Superior temporal gyrus (tissue), 1 donor: ENCODE measurements around the gene KRT35.

Experiments used
- DNase-seq: peaks from one replicate; pipeline ENCODE4 v3.0.0-alpha.2; 2016; ENCODE audit errors: extremely low spot score

KRT35 gene

DNA sequence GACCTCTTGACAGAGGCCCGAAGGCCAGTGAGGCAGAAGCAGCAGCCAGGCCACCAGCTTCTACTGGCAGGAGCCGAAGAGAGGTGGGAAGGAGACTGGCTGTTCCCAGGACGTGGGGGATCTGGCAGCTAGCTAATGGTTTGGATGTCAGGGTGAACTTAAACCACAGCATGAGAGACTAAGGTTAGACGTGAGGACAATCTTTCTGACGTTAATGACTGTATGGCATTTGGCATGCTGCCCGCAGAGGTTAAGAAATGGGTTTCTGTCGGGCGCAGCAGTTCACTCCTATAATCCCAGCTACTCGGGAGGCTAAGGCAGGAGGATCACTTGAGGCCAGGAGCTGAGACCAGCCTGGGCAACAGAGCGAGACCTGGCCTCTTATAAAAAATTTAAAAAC, 30.8 kb upstream of the KRT35 start:
- no peak for DNase-seq

- DNase-seq: no peak
Measured at GRCh38 chr17:41511116-41511515, 30.2 kb upstream of the KRT35 start.

DNA sequence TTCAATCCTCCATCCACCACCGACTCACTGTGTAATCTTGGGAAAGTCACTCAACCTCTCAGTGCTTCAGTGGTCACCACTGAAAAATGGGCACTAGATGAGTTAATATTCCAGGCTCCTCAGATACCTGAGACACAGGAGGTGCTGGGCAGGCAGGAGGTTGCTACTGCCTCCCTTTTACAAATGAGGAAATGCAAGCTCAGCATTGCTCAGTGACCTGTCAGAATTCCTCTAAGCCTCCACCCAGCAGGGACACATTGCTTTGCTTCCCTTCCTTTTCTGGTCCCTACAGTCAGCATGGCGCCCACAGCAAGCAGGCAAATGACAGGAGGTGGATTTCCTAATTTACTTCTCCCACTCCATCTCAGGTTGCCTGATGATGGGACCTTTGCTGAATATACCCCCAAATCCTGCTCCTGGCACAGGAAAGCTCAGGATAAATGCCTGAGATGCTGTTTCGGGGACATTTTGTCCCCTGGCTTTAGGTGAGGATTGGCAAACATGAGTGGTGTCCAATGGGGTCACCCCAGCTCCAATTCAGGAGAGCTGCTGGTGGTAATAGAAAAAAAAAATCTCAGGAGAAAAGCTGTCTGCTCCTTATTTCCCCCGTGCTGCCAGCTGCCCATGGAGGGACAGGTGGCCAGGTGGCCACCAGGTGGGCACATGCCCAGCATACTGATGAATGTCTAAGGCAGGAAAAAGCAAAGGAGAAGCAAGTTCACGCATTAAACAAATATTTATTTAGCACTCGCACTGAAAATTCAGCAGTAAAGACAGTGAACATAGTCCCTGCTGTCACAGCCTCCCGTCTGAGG, 29.5 kb upstream of the KRT35 start:
- no peak for DNase-seq

DNA sequence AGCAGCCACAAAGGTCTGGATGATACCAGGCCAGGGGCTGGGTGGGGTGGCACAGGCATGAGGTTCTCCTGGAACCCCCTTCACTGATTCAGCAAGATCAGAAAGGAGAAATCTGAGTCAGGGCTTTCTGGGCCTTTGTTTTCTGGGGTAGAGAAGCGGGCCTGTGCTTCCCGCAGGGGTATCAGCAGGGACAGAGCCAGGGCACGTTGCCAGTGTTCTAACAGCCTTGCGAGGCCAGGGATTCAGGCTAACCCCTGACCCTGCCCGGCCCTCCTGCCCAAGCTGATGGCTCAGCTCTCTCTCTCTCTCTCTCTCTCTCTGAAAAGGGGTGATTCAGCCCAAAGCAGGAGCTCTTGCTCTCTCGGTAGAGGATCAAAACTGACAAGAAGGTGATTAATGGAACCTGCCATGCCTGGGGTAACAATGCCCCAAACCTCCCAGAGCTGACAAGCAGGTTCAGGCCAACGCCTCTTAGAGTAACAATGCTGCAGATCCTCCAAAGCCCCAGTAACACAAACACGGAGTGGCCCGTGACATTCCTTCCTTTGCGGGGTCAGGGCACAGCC, 26.4 kb upstream of the KRT35 start:
- no peak for DNase-seq

DNA sequence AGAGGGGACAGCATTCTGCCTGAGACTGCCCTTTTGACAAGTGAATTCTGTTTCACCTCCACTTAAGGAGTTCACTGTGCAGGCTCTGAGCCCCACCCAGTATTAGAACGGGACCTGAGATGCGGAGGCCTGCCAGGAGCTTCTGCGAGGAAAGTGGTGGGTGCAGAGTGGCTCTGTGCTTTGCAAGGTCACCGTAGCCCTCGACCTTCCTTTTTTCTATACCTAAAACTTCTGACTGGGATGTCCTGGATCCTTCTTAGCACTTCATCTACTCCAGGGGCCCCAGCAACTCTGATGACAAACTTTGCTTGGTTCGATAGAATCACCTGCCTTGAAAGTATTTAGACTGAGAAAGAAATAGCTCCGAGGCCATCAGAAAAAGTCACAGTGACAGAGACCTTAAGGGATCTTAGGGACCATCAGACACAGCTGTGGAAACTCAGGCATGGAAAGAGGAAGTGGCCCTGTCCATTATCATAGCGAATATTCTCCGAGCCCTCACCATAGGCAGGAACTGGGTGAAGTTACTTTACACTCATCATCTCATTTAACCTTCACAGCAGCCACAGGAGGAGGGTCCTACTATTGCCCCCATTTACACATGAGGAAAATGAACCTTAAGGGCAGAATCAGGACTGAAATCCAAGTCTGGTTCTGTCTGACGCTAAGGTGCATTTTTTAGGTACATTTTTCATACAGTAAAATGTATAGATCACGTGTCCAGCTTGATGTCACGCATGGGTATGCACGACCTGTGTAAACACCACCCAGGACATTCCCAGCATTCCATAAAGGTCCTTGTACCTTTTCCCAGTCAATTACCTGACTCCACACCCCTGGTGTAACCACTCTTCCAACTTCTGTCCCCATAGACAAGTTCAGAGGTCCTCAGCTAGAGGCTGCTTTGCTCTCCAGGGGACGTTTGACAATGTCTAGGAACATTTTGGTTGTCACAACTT, 25.1 kb upstream of the KRT35 start:
- DNase-seq: no peak

DNA sequence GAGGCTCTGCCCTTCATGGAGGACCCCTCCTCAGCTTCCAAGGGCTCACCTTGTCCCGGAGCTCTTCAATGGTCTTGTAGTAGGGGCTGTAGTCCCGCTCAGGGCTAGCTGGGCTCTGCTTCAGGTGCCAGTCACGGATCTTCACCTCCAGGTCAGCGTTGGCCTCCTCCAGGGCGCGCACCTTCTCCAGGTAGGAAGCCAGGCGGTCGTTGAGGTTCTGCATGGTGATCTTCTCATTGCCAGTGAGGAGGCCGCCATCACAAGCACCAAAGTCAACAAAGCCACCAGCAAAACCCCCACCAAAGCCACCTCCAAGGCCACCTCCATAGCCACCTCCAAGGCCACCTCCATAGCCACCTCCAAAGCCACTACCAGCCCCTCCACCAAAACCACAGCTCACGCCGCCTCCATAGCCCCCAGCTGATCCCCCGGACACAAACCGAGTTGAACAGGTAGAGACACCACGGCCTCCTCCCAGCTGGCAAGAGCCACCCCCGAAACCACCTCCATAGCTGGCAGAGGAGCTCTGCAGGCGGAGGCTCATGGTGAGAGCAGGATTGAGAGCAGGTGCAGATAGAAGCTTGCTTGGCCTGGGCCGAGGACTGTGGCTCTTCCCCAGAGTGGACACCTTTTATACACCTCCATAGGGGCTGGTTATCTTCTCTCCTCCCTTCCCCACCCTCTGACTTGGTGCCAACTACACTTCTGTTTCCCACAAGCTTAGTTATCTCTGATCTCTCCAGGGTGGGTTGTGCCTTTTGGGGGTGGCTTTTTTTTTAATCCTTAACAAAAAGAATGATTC, 24.3 kb upstream of the KRT35 start, which contains the start of gene KRT13:
KRT13 (minus strand) TSS at position 606 of the 802 bp plus-strand sequence; CDS start at position 544, 62 bp downstream.
- DNase-seq: no peak

- DNase-seq: no peak
Measured at GRCh38 chr17:41504246-41504977, 23.5 kb upstream of the KRT35 start.

GRCh38 chr17:41503202-41503601, 22.3 kb upstream of the KRT35 start:
- no peak for DNase-seq

DNA sequence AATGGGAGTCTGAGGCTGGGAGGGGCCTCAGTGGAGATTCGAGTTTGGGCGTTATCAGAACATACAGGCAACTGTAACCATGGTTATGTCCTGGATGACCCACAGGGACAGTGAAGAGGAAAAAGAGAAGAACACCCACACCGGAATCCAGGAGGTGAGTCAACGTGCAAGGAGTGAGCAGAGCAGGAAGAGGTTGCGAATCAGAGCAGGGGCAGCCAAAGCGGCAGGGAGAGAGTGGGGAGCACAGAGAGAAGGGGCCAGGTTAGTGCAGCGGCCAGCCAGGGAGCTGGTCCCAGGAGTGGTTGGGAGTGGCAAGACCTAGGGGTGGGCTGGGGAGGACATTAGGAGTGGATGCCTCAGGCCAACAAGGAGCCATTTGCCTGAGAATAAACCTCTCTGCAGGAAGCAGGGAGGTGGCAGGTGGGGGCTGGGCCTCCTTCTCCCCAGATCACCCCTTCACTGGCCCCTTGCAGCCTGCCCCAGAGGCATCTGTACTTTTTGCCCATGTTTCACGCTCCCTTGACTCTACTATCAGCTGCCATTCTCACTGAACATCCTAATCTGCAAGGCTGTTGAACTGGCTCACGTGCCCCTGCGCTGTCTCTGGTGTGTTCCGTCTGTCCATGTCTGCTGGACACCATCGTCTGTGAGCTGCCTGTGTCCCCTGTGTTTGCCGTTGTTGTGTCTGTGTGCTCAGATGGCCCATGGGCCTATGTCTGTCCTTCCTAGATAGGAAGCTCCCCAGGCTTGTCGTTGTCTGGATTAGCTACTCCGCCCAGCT, 19.4 kb upstream of the KRT35 start:
- no peak for DNase-seq

- DNase-seq: no peak
Measured at GRCh38 chr17:41499714-41500113, 18.8 kb upstream of the KRT35 start.

DNA sequence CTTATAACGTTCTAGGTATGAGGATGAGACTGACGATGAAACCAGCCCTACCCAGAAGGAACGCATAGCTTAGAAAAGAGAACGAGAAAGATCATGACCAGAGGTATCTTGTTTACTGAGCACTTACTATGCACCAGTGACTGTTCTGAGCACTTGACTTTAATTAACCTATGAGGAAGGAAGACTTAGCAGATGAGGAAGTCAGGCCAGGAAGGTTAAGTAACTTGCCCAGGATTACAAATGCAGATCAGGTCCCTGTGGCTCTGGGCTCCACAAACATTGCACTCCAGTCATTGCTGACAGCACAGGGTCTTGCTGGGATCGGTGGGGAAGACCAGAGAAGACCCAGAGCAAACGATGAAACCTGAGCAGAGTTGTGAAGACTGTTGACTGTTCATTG, 17.3 kb upstream of the KRT35 start:
- no peak for DNase-seq

DNA sequence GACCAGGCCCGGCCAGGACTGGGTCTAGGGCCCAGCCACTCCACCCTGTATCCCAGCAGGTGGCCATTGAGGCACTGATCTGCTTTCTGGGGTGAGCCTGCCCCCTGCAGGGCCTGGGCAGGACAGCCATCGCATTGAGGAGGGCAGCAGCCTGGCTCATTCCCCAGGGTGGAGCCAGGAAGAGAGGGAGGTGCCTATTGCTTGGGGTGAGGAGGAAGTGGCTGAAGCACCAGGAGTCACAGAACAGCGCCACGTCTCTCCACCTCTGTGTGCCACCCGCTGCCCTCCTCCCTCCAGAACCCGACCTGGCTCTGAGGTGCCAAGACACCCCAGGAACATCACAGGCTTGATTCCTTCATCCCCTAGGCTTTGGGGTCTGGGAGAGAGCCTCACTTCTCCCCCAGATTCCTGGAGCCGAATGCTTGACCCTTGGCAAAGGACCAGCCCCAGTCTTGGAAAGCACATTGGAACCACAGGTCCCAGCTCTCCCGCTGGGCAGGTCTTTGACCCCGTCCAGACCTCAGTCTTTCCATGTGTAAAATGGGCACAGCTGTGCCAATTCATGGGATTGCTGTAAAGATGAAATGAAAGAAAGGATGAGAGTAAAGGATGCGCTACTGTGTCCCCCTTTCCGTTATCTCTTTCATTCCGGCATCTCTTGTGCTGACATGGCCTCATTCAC, 16.0 kb upstream of the KRT35 start:
- DNase-seq: no peak

DNA sequence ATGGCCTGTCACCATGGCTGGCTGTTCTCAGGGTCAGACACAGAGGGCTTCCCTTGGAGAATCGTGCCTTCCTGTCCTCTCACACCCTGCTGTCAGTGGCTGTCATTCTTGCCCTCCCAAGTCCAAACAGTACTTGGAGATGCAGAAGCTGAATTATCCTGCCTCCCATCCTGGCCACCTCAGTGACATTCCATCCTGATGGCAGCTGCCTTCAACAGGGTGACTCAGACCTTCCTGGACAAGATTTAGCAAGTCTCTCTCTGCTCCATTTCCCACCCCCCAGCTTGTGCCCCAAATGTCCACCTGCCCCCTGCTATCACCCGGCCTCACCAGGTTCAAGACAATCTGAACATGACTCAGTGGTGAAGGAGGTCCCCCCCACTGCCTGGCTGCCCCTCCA, 13.6 kb upstream of the KRT35 start:
- DNase-seq: no peak

DNA sequence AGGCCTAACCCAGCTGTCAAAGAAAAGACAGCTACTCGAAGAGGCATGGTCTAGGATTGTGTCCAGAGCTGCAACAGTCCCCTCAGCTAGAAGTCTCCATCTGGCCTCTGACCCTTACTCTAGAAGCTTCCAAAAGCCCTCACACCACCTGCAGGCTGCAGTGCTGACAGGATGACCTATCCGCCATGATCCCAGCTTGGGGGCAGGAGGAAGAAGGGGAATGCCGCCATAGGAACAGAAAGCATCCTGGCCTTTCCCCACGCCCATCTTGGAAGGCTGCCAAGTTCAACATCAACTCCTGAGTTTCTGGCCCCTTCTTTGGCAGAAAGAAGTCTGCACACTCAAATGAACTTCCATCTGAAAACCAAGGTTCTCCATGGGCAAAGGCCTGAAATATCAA, 11.8 kb upstream of the KRT35 start:
- DNase-seq: no peak

- no peak for DNase-seq
Measured at GRCh38 chr17:41492351-41492750, 11.4 kb upstream of the KRT35 start.

DNA sequence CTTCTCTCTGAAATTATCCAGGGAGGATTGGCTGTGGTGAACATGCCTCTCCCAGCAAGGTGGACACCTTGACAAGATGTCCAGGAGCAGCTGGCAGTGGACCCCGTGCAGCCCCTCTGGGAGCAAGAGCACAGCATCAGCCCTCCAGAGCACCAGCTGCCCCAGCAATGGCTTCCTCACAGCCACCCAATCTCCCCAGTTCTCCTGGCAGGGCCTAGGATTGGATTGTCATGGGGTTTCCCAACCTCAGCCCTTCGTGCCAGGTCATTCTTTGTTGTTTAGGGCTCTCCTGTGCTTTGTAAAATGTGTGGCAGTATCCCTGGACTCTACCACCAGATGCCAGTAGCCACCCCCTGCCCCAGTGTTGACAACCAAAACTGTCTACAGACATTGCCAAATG, 10.5 kb upstream of the KRT35 start:
- DNase-seq: no peak

DNA sequence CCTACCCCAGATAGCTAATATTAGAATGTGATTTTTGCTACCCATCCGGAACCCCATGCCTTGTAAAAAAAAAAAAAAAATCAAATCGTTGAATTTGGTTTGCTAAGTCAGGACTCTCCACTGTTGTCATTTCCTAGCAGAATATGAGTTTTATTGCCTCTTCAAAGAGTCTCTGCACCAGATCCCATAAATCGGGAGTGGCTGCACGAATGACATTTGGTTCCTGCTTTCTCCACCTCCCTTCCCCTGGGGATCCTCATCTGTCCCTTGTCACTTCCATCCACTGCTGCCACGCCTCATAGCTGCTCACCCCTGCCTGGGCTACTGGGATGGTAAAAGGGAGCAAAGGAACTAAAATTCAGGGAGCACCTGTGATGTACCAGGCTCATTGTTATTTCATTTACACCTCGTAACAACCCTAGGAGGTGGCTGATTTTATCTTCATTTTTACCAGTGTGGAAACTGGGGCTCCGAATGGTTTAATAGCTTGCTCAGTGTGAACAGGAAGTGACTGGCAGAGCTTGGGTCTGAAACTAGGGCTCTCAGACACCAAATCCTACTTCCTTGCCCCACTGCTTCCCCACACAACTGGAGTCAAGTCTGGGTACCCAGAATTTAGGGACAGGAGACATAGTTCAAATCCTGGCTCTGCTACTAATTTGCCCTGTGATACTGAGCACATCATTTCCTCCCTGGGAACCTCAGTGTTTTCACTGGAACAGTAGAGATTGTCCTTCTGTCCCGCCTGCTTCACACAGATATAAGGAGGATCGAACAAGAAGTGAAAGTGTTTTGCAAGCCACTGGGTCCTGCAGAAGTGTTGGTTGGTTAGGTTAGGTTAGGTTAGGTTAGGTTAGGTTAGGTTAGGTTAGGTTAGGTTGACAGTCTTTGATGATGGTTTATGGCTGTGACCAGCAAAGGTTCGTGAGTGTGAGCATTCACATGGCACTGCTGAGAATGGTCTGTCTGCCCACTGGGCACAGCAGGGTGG, 9.3 kb upstream of the KRT35 start:
- no peak for DNase-seq

GRCh38 chr17:41489531-41489930, 8.6 kb upstream of the KRT35 start, which contains the start of gene KRT36:
Gene KRT36 (minus strand): TSS chr17:41489910. CDS start chr17:41489864, 46 bp downstream.
- DNase-seq: no peak
